Raji (cell line): ENCODE results near the gene TLE6.

ENCODE experiments used
- POLR2A ChIP-seq: IDR thresholded peaks from 2 replicates; pipeline ENCODE4 v1.6.1; 2011; ENCODE audit warnings: low read depth, low read length, control low read depth; ENCODE audit not compliant: insufficient read depth

The TLE6 gene

DNA sequence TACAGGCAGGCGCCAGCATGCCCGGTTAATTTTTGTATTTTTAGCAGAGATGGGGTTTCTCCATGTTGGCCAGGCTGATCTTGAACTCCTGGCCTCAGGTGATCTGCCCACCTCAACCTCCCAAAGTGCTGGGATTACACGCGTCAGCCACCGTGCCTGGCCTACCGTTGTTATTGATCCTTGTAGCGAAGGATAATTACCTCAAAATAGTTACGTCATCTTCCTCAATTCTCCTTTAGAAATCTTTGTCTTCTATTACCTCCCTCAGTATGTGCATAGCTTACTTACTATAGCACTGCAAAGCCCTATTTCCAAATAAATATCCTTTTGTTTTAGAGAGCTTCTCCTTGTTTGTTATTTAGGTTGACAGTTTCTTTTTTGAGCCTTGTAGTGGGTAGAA is 9.4 kb upstream of the TLE6 start:
- no peak for TF ChIP-seq POLR2A

DNA sequence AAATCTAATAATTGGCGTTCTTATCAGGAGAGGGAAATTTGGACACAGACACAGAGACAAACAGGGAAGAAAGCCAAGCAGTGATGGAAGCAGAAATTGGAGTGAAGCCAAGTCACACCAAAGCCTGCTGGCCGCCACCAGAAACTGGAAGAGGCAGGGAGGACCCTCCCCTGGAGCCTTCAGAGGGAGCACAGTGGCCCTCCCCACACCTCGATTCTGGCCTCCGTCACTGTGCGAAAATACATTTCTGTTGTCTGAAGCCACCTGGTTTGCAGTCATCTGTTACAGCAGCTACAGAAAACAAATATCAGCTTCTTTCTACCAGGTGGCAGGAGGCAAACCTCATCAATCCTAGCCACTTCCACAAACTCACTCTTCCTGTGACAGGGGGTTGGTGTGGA is 8.3 kb upstream of the TLE6 start:
- TF ChIP-seq POLR2A: no peak

DNA sequence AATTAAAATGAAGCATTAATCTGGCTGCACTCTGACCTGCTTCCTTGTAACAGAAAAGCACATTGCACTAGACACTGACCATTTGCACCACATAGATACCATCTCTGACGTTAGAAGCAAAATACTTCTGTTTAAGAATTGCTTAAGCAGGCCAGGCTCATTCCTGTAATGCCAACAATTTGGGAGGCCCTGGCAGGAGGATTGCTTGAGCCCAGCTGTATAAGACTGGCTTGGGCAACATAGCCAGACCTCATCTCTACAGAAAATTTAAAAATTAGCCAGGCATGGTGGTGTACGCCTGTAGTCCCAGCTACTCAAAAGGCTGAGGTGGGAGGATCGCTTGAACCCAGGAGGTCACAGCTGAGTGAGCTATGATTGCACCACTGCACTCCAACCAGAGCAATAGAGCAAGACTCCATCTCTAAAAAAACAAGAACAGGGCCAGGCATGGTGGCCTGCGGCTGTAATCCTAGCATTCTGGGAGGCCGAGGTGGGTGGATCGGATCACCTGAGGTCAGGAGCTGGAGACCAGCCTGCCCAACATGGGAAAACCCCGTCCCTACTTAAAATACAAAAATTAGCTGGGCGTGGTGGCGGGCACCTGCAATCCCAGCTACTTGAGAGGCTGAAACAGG is 7.0 kb upstream of the TLE6 start:
- no peak for TF ChIP-seq POLR2A

DNA sequence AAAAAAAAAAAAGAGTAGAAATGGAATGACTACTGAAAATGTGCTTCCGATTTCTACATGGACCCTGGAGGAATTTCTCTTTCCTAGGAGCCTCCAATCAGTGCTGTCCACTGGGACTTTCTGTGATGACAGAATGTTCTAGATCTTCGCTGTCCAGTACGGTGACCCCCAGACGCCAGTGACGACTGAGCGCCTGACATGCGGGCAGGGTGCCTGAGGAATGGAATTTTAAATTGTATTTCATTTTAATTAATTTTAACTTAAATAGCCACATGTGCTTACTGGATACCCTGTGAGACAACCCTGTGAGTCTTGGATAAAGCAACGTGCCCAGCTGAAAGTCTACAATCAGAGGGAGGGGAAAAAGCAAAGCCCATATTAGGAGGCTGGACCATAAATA is 4.1 kb upstream of the TLE6 start:
- TF ChIP-seq POLR2A: no peak

DNA sequence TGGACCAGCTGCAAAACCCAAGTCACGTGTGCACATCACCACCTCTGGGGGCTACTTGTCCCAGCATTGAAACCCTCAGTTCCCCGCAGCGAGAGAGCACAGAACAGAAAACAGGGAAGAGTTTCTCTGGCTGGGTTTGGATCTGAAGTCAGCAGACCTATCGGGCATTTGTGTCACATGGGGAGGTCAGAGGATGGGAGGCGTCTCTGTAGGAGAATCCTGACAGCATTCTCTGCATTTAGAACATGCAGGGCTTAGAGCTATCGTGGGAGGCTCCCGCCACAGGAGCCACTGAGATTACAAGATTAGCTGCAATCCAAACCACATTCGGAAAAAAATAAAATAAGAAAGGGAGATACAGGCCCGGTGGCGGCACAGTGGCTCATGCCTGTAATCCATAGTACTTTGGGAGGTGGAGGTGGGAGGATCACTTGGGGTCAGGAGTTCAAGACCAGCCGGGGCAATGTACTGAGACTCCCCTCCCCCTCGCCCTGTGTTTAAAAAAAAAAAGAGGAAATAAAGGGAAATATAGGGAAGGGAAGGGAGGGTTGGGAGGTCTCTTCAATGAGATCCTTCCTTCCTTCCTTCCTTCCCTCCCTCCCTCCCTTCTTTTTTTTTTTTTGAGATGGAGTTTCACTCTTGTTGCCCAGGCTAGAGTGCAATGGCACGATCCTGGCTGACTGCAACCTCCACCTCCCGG is 2.9 kb upstream of the TLE6 start:
- no peak for TF ChIP-seq POLR2A

DNA sequence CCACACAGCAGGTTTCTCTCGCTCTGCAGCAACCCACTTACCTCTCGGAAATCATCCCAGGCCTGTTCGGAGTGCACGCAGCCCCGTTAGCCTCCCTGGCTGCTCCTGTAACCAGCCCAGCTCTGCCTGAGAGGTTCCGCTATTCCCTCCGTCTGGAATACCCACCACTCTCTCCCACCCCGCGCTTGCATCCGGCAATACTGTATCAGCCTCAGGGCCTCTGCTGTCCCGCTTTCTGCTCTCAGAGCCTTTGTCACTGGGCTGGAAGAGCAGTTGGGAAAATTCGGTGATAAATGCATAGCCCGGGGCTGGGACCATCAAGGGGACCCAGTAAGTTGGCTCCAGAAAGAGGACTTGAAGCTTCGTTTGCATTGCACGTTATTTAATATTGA is 759 bp upstream of the TLE6 start:
- TF ChIP-seq POLR2A: no peak

DNA sequence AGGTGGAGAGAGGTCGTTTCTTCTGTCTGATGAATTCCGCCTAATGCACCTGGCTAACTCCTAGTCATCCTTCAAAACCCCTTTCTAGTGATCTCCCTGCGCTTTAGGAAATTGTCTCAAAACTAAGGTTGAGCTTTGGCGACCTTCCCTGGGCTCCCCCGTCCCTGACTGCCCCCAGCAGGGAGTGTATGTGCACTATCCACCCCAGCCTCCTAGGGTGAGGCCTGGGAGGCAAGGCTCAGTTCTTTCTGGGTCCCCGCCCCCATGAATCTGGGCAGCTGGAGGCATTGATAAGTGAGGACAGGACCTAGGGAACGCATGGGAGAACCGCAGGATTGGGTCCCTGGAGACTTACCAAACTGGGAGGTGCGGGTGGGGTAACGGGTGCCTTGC is 378 bp downstream of the TLE6 start:
- TF ChIP-seq POLR2A: no peak

DNA sequence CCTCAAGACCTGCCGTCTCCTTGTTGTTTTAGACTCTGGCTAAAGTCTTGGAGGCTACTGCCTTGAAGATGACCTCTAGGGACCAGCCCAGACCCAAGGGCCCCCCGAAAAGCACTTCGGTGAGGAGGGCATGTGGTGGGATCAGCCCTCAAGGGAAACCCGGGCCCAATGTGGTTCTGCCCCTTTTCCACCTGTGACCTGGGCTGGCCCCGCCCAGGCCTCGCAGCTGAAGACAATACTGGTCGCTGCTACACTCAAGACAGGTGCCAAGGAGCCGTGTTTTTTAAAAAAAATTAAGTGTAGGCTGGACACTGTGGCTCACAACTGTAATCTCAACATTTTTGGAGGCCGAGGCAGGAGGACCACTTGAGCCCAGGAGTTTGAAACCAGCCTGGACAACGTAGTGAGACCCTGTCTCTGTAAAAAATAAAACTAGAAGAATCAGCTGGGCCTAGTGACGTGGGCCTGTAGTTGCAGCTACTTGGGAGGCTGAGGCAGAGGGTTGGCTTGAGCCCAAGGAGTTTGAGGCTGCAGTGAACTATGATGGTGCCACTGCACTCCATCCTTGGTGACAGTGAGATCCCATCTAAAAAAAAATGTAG is 903 bp downstream of the TLE6 start:
- no peak for TF ChIP-seq POLR2A

DNA sequence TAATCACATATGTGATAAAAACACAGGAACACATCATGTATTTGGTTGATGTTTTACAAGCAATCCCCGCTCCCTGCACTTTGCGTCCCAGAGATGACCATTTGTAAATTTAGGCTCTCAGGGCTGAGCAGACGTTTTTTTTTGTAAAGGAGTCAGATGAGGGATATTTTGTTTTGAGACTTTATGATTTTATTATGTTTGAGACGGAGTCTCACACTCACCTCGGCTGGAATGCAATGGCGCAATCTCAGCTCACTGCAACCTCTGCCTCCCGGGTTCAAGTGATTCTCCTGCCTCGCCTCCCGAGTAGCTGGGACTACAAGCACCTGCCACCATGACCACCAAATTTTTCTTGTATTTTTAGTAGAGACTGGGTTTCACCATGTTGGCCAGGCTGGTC is 1.4 kb downstream of the TLE6 start:
- no peak for TF ChIP-seq POLR2A

DNA sequence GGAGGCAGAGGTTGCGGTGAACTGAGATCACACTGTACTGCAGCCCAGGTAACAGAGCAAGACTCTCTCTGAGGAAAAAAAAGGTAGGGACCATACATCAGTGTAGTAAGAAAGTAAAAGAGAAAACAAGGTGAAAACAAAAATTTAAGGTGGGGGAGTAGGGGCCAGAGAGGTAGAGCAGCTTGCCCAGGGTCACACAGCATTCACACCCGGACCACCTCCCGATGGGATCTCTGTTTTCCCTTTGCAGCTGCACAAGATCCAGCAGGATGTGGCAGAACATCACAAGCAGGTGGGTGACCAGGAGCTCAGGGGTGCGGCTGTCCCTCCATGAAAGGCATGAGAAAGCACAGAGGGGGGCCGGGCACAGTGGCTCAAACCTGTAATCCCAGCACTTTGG is 4.5 kb downstream of the TLE6 start:
- TF ChIP-seq POLR2A: no peak

DNA sequence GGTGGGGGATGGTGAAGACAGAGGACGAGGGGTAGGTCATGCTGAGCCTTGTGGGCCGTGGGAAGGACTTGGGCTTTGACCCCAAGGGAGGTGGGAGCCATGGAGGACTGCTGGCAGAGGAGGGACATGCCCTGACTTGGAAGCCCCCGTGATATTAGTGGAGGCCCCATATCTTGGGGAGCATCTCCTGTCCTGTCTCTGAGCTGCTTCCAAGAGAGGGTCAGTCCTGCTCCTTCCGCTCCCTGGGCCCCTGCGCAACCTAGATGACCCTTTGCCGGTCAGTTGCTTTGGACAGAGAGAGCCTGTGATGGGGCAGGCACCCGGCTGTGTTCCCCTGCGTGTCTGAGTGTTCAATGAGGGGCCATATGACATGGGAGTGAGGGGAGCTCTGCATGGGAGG is 5.2 kb downstream of the TLE6 start:
- no peak for TF ChIP-seq POLR2A

DNA sequence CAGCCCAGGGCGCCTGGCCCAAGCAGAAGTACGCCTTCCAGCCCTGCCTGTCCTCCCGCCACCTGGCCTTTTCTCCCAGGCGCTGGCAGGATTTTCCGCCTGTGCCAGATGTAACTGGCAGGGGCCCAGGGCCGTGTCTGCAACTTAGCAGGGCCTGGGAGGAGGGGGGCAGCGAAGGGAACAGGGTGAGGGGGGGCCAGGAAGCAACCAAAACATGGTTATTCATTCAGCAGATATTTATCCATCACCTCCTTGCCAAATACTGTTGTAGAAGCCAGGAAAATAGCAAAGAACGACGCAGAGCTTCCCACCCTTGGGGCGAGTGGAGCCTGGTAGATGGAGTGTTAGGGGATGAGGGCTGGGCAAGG is 5.6 kb downstream of the TLE6 start:
- no peak for TF ChIP-seq POLR2A

DNA sequence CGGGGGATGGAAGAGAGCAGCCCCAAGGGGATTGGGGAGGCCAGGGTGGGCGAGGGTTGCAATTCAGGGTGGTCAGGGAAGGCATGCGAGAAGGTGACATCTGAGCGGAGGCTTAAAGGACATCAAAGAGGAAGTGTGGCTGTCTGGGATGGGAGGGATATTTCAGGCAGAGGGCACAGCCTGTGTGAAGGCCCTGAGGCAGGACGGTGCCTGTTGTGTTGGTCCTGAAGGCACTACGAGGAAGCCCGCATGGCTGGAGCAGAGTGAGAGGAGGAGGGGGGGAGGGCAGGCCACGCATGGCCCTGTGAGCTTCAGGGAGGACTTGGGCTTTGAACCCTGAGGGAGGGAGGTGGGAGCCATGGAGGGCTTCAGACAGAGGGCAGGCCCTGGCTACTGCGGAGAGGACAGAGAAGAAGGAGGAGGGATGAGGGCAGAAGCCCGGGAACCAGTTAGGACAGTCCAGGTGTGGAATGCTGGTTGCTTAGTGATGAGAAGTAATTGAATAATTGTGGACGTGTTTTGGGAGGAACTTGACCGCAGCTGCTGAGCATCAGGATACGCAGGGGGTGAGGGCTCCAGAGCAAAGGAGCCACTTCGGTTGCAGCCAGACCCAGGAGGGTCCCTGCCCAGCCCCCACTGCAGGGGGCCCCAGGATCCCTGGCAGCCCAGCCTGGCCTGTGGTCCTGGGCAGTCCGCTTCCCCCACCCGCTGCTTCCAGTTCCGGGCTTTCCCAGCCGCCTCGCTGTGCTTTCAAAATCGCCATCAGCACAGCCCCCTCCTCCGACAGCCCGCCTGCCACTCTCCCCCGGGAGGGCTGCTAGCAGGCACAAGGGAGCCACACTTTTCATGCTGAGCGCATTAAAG is 6.2 kb downstream of the TLE6 start:
- no peak for TF ChIP-seq POLR2A

DNA sequence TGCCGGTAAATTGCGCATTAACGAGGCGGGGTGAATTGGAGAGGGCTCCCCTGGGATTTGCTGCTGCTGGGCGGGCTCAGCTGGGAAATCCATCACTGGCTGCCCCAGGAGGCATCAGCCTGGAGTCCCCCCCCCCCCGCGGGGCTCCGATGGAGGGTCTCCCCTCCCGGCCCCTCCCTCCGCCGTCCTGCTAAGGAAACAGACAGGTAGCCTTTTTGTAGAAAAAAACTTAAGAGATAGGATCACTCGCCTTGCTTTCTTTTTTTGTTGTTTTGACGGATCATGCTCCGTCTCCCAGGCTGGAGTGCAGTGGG is 6.8 kb downstream of the TLE6 start:
- no peak for TF ChIP-seq POLR2A

DNA sequence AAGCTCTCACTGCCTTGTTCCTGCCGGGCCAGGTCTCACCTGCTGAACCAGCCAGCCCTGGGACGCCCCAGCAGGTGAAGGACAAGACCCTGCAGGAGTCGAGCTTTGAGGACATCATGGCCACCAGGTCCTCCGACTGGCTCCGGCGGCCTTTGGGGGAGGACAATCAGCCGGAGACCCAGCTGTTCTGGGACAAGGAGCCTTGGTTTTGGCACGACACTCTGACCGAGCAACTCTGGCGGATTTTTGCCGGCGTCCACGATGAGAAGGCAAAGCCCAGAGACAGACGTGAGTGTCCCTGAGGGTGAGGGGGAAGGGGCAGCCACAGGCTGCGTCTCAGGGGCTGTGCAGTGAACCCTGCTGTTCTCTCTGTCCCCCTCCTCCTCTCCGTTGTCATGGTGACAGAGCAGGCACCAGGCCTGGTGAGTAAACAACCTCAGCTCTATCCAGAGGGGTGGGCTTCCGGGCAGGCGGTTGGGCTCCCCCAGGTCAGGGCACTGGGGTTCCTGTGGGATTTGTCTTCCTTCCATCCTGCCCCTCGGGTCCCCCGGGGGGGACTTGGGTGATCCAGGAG is 9.7 kb downstream of the TLE6 start:
- no peak for TF ChIP-seq POLR2A

DNA sequence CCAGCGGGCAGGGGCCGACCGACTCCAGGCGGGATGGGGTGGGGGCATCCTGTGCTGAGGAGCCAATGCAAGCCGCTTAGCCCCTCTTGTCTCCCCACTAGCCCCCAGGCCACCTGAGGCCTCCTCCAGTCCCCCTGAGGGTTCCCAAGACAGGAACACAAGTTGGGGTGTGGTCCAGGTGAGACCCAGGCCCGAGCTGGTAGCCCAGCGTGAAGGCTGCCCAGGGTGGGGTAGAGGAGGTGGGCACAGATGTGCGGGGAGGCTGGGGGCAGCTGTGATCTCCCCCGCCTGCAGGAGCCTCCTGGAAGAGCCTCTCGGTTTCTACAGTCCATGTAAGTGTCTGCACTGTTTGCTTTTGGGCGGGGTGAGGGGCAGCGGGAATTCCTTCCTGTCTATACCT is 10.4 kb downstream of the TLE6 start:
- no peak for TF ChIP-seq POLR2A
